HepG2 (cell line): ENCODE data around the gene BATF2. TPM values are rescaled to one million over a fixed set of nuclear protein-coding genes. Genes with fewer than 3 reads are reported as not detected.

ENCODE experiments used
- JUND ChIP-seq: sonication (generic); formaldehyde crosslinking; IDR thresholded peaks from 2 replicates; pipeline ENCODE4 v1.8.0; 2022; ENCODE audit warnings: mild to moderate bottlenecking, missing genetic modification reagents
- KAT7 ChIP-seq: IDR thresholded peaks from 2 replicates; pipeline ENCODE4 v1.6.1; 2018; ENCODE audit warnings: borderline replicate concordance, missing compliant biosample characterization
- MAFG ChIP-seq: sonication (generic); formaldehyde crosslinking; IDR thresholded peaks from 2 replicates; pipeline ENCODE4 v1.5.1; 2020; ENCODE audit warnings: mild to moderate bottlenecking, missing genetic modification reagents
- MIER3 ChIP-seq: IDR thresholded peaks from 2 replicates; pipeline ENCODE4 v1.6.1; 2016; ENCODE audit warnings: missing compliant biosample characterization, borderline replicate concordance
- PTBP1 ChIP-seq: fragments of 200-400 bp; formaldehyde crosslinking; IDR thresholded peaks from 2 replicates; pipeline ENCODE4 v1.6.1; 2018; ENCODE audit warnings: low read length, low read depth; ENCODE audit not compliant: poor library complexity, severe bottlenecking
- RBM22 ChIP-seq: fragments of 200-400 bp; formaldehyde crosslinking; optimal IDR thresholded peaks from 2 replicates; pipeline ENCODE3; 2017; ENCODE audit warnings: mild to moderate bottlenecking, low read length, moderate library complexity
- RORA ChIP-seq: sonication (generic); formaldehyde crosslinking; IDR thresholded peaks from 2 replicates; pipeline ENCODE4 v1.5.0; 2020; ENCODE audit warnings: mild to moderate bottlenecking, missing genetic modification reagents, moderate library complexity
- ZBTB21 ChIP-seq: sonication (generic); formaldehyde crosslinking; IDR thresholded peaks from 2 replicates; pipeline ENCODE4 v1.4.0; 2020; ENCODE audit warnings: missing genetic modification reagents
- ZFX ChIP-seq: sonication (generic); formaldehyde crosslinking; IDR thresholded peaks from 2 replicates; pipeline ENCODE4 v1.4.0; 2020; ENCODE audit warnings: mild to moderate bottlenecking, low read depth, missing genetic modification reagents, moderate library complexity
- ZMAT3 ChIP-seq: sonication (generic); formaldehyde crosslinking; conservative IDR thresholded peaks from 2 replicates; pipeline ENCODE4 v1.7.0; 2021; ENCODE audit warnings: missing genetic modification reagents
- ZNF142 ChIP-seq: sonication (generic); formaldehyde crosslinking; IDR thresholded peaks from 2 replicates; pipeline ENCODE4 v1.4.0; 2020; ENCODE audit warnings: missing genetic modification reagents
- ZNF329 ChIP-seq: sonication (generic); formaldehyde crosslinking; IDR thresholded peaks from 2 replicates; pipeline ENCODE4 v1.9.0; 2021; ENCODE audit warnings: low read depth, mild to moderate bottlenecking, missing genetic modification reagents
- ZNF343 ChIP-seq: sonication (generic); formaldehyde crosslinking; IDR thresholded peaks from 2 replicates; pipeline ENCODE4 v1.4.0; 2020; ENCODE audit warnings: mild to moderate bottlenecking, missing genetic modification reagents
- ZNF580 ChIP-seq: IDR thresholded peaks from 2 replicates; pipeline ENCODE4 v1.6.1; 2016; ENCODE audit warnings: low read depth, borderline replicate concordance
- ZNF589 ChIP-seq: sonication (generic); formaldehyde crosslinking; conservative IDR thresholded peaks from 2 replicates; pipeline ENCODE4 v1.8.0; 2022; ENCODE audit warnings: mild to moderate bottlenecking, moderate library complexity, missing genetic modification reagents
- ZNF598 ChIP-seq: sonication (generic); formaldehyde crosslinking; IDR thresholded peaks from 2 replicates; pipeline ENCODE4 v1.5.1; 2020; ENCODE audit warnings: mild to moderate bottlenecking, missing genetic modification reagents, borderline replicate concordance
- ZNF615 ChIP-seq: sonication (generic); formaldehyde crosslinking; IDR thresholded peaks from 2 replicates; pipeline ENCODE4 v1.5.0; 2020; ENCODE audit warnings: mild to moderate bottlenecking, missing genetic modification reagents, borderline replicate concordance
- ZNF644 ChIP-seq: IDR thresholded peaks from 2 replicates; pipeline ENCODE4 v1.6.1; 2016; ENCODE audit warnings: low read depth
- ZNF746 ChIP-seq: sonication (generic); formaldehyde crosslinking; IDR thresholded peaks from 2 replicates; pipeline ENCODE4 v1.8.0; 2022; ENCODE audit warnings: mild to moderate bottlenecking, missing genetic modification reagents
- polyA plus RNA-seq, 8 experiments: library from polyadenylated mRNA; depleted of rRNA in 3 of 8; stranded (reverse) in 7 of 8; unstranded in 1 of 8; fragments of >200 nt; fragmentation: Illumina TruSeq in 4 of 8; extraction: Trizol in 4 of 8; gene quantifications; 2 replicates each; pipeline versions ENCODE4 v1.2.1 to v1.2.3, GENCODE V29; 2011 to 2016; ENCODE audit warnings: low read depth in 4 of 8, missing spikeins in 1 of 8, mixed read lengths in 1 of 8; ENCODE audit not compliant: insufficient read depth in 1 of 8
- total RNA-seq, 5 experiments: library from RNA; depleted of rRNA; stranded (reverse); fragments of >200 nt; fragmentation: Illumina TruSeq; extraction: Trizol; gene quantifications; 2 replicates each; pipeline ENCODE4 v1.2.3, GENCODE V29; 2016; ENCODE audit warnings: low read depth in 1 of 5
- TF ChIP-seq, protein P1 (sequence below): sonication (generic); formaldehyde crosslinking; IDR thresholded peaks from 2 replicates; pipeline ENCODE4 v1.9.0; 2021; ENCODE audit warnings: missing genetic modification reagents, borderline replicate concordance
- TF ChIP-seq, protein P2 (sequence below): sonication (generic); formaldehyde crosslinking; IDR thresholded peaks from 2 replicates; pipeline ENCODE4 v1.8.1; 2023; ENCODE audit warnings: mild to moderate bottlenecking, missing genetic modification reagents

BATF2 gene
- total and polyA plus RNA-seq, 2 of the 13 experiments (the other 11 are each of a cell fraction or from before 2014, with no cell fraction given): 2.8 to 3.9 TPM

GRCh38 chr11:65027213-65028067, 30.7 kb upstream of the BATF2 start, which contains the start of gene SNX15 (continued):
- no peak for TF ChIP-seq ZNF142 (CRISPR knock-in tag)
- TF ChIP-seq, protein P1, sequence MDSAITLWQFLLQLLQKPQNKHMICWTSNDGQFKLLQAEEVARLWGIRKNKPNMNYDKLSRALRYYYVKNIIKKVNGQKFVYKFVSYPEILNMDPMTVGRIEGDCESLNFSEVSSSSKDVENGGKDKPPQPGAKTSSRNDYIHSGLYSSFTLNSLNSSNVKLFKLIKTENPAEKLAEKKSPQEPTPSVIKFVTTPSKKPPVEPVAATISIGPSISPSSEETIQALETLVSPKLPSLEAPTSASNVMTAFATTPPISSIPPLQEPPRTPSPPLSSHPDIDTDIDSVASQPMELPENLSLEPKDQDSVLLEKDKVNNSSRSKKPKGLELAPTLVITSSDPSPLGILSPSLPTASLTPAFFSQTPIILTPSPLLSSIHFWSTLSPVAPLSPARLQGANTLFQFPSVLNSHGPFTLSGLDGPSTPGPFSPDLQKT (CRISPR knock-in tag): no peak
- peak; percentile 92 for TF ChIP-seq ZFX
- no peak for TF ChIP-seq ZNF644 (CRISPR knock-in tag)
- TF ChIP-seq KAT7 (CRISPR knock-in tag): no peak
- TF ChIP-seq ZNF589: no peak
- TF ChIP-seq MAFG: no peak
- TF ChIP-seq JUND: no peak
- TF ChIP-seq ZNF580 (CRISPR knock-in tag): 0 out of 2 replicates have a peak, but pooled peaks have one; percentile 52
- TF ChIP-seq, protein P2, sequence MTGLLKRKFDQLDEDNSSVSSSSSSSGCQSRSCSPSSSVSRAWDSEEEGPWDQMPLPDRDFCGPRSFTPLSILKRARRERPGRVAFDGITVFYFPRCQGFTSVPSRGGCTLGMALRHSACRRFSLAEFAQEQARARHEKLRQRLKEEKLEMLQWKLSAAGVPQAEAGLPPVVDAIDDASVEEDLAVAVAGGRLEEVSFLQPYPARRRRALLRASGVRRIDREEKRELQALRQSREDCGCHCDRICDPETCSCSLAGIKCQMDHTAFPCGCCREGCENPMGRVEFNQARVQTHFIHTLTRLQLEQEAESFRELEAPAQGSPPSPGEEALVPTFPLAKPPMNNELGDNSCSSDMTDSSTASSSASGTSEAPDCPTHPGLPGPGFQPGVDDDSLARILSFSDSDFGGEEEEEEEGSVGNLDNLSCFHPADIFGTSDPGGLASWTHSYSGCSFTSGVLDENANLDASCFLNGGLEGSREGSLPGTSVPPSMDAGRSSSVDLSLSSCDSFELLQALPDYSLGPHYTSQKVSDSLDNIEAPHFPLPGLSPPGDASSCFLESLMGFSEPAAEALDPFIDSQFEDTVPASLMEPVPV (CRISPR knock-in tag): no peak; the same call in 1 of the 2 replicates
- peak; percentile 73 for TF ChIP-seq PTBP1
- 0 out of 2 replicates have a peak, but pooled peaks have one; percentile 15 for TF ChIP-seq MIER3 (CRISPR knock-in tag)
- peak; percentile 63; the same call in 1 of the 2 replicates for TF ChIP-seq ZNF598
- TF ChIP-seq RORA (CRISPR knock-in tag): no peak
- TF ChIP-seq ZMAT3 (CRISPR knock-in tag): peak; percentile 76; the same call in 1 of the 2 replicates
- TF ChIP-seq ZNF329 (CRISPR knock-in tag): no peak
- peak; percentile 52; the same call in 1 of the 2 replicates for TF ChIP-seq ZNF746 (CRISPR knock-in tag)
- no peak for TF ChIP-seq ZNF343 (CRISPR knock-in tag)
- TF ChIP-seq ZNF615 (CRISPR knock-in tag): no peak
- no peak for TF ChIP-seq ZBTB21 (CRISPR knock-in tag)
- TF ChIP-seq RBM22: no peak
